K562 (cell line): ENCODE measurements around the gene ATG10. TPM values are rescaled to one million over a fixed set of nuclear protein-coding genes. Genes with fewer than 3 reads are reported as not detected.

Experiments used
- ATAC-seq: fragments of 200-7000 bp; cut with Tn5 transposase; 3 replicates; pipeline ENCODE4 v1.9.1; 2020; ENCODE audit warnings: moderate library complexity
- BruUV-seq: library from RNA; stranded (reverse); fragments of 400-500 nt; replicated peaks from 2 replicates; lab custom pipeline; 2021; lab: Mats Ljungman, UMichigan
- CTCF ChIA-PET: fragments of 300-600 bp; formaldehyde crosslinking; extraction: SDS; loops from one replicate; lab custom pipeline; 2021; ENCODE audit warnings: low intra/inter-chr PET ratio; lab: Yijun Ruan, JAX
- POLR2A ChIA-PET: fragments of 300-600, 350-650 bp; sonication (Branson Sonifier 250); formaldehyde crosslinking; extraction: SDS; loops from one replicate; lab custom pipeline; 2021; ENCODE audit warnings: antibody characterized with exemption, inconsistent platforms; lab: Yijun Ruan, JAX
- DNase-seq, 4 experiments: peaks; one replicate each; pipeline versions ENCODE4 v3.0.0 to v3.0.0-alpha.2; 2011 to 2018; ENCODE audit warnings: low spot score in 3 of 4, mixed read lengths in 3 of 4; ENCODE audit errors: extremely low read depth in 1 of 4
- FAIRE-seq: peaks from 2 replicates; lab custom pipeline; 2011; peaks lifted over from hg19 to GRCh38; lab: Jason Lieb, UNC
- H2AFZ ChIP-seq: 2 replicates; pipeline ENCODE4 v1.6.0; 2011; ENCODE audit warnings: low read depth, low read length, control low read depth, inconsistent platforms
- H3K27ac ChIP-seq: fragments of 200-600 bp; 3 replicates; pipeline ENCODE4 v1.8.0; 2011; ENCODE audit warnings: low read depth, mild to moderate bottlenecking, control low read depth, inconsistent platforms, low read length, moderate library complexity, mixed read lengths; ENCODE audit errors: extremely low read depth
- H3K27me3 ChIP-seq, 2 experiments: fragments of 300-600 bp in 1 of 2; 2 replicates in 1 of 2; 3 replicates in 1 of 2; pipeline versions ENCODE4 v1.6.0 to v1.8.0; 2011; ENCODE audit warnings: inconsistent platforms in 2 of 2, low read length in 2 of 2, mild to moderate bottlenecking in 1 of 2, mixed read lengths in 1 of 2, moderate library complexity in 1 of 2; ENCODE audit not compliant: control insufficient read depth in 2 of 2, insufficient read depth in 2 of 2
- H3K36me3 ChIP-seq: fragments of 300-600 bp; 3 replicates; pipeline ENCODE4 v1.8.0; 2011; ENCODE audit warnings: mild to moderate bottlenecking, low read length, inconsistent platforms; ENCODE audit not compliant: control insufficient read depth, insufficient read depth
- H3K4me1 ChIP-seq, 2 experiments: fragments of 200-600 bp in 1 of 2; replicated peaks in 1 of 2; 2 replicates in 1 of 2; 3 replicates in 1 of 2; pipeline versions ENCODE4 v1.5.1 to v1.8.0; 2011; ENCODE audit warnings: inconsistent platforms in 2 of 2, low read length in 2 of 2, mild to moderate bottlenecking in 1 of 2, mixed read lengths in 1 of 2, moderate library complexity in 1 of 2; ENCODE audit not compliant: control insufficient read depth in 2 of 2, insufficient read depth in 2 of 2
- H3K4me2 ChIP-seq: 2 replicates; pipeline ENCODE4 v1.6.1; 2011; ENCODE audit warnings: low read length, control low read depth, inconsistent platforms, mixed read lengths; ENCODE audit not compliant: insufficient read depth
- H3K4me3 ChIP-seq: fragments of 200-600 bp; sonication (generic), shearing (Covaris generic); 2 replicates; pipeline ENCODE4 v1.5.1; 2016; ENCODE audit warnings: control low read depth, inconsistent platforms
- H3K79me2 ChIP-seq: fragments of 200-600 bp; 3 replicates; pipeline ENCODE4 v1.8.0; 2011; ENCODE audit warnings: low read length, inconsistent platforms; ENCODE audit not compliant: control insufficient read depth, insufficient read depth
- H3K9ac ChIP-seq, 2 experiments: 2 replicates each; pipeline versions ENCODE4 v1.6.0 to v1.6.1; 2011; ENCODE audit warnings: low read depth in 2 of 2, low read length in 2 of 2, control low read depth in 1 of 2, inconsistent platforms in 1 of 2, mild to moderate bottlenecking in 1 of 2, mixed read lengths in 1 of 2; ENCODE audit not compliant: insufficient read depth in 1 of 2
- H3K9me1 ChIP-seq: one replicate; pipeline ENCODE4 v1.6.0; 2011; ENCODE audit warnings: inconsistent platforms, mild to moderate bottlenecking, low read length, moderate library complexity; ENCODE audit not compliant: control insufficient read depth, insufficient read depth
- H3K9me3 ChIP-seq: replicated peaks from 2 replicates; pipeline ENCODE4 v1.5.1; 2011; ENCODE audit warnings: low read depth, low read length, inconsistent platforms; ENCODE audit not compliant: control insufficient read depth, insufficient read depth
- H4K20me1 ChIP-seq: replicated peaks from 2 replicates; pipeline ENCODE4 v1.6.1; 2011; ENCODE audit warnings: low read length, inconsistent platforms, mixed read lengths; ENCODE audit not compliant: control insufficient read depth, insufficient read depth
- BMI1 ChIP-seq: fragments of 150-350 bp; IDR thresholded peaks from 2 replicates; pipeline ENCODE4 v1.6.1; 2014; ENCODE audit warnings: low read length
- MAFF ChIP-seq: IDR thresholded peaks from 2 replicates; pipeline ENCODE4 v1.6.1; 2012; ENCODE audit warnings: low read length, improper control_type of control experiment
- MTF1 ChIP-seq: fragments of 250-450 bp; sonication (Bioruptor Pico); IDR thresholded peaks from 2 replicates; pipeline ENCODE4 v1.9.0; 2021; ENCODE audit warnings: moderate library complexity, mild to moderate bottlenecking, inconsistent platforms, borderline replicate concordance
- NFE2 ChIP-seq: IDR thresholded peaks from 2 replicates; pipeline ENCODE4 v1.6.1; 2014; ENCODE audit warnings: antibody characterized with exemption, low read depth
- ZNF277 ChIP-seq: fragments of 250-450 bp; sonication (Bioruptor Pico); IDR thresholded peaks from 2 replicates; pipeline ENCODE4 v1.8.0; 2022; ENCODE audit warnings: inconsistent platforms, mild to moderate bottlenecking, moderate library complexity, borderline replicate concordance
- WGBS: fragments of 100-300 bp; shearing (Covaris generic); methylation state at CpG from one replicate; pipeline ENCODE4 v1.1.6; 2016; ENCODE audit warnings: low coverage, mixed read lengths; ENCODE audit not compliant: insufficient coverage; ENCODE audit errors: missing lambda C conversion rate; 5-methylcytosine and 5-hydroxymethylcytosine counted together
- in situ Hi-C: fragments of 300-500 bp; cut with MboI; formaldehyde crosslinking; loops from 4 replicates; pipeline ENCODE4 v1.15.0; 2018; ENCODE audit warnings: inconsistent platforms, mixed read lengths
- intact Hi-C: fragments of 100-400 bp; cut with micrococcal nuclease; formaldehyde crosslinking; loops from 2 replicates; pipeline ENCODE4 v1.14.2; 2022
- polyA plus RNA-seq, 8 experiments: library from polyadenylated mRNA; depleted of rRNA in 4 of 8; stranded (reverse) in 5 of 8; unstranded in 3 of 8; fragments of >200 nt; fragmentation: Nextera tagmentation in 2 of 8; fragmentation: Illumina TruSeq in 1 of 8; extraction: Ambion mirVana in 2 of 8; extraction: Trizol in 1 of 8; gene quantifications; 2 replicates each; pipeline versions ENCODE4 v1.2.1 to v1.2.3, GENCODE V29; 2011 to 2014; ENCODE audit warnings: inconsistent platforms in 1 of 8, missing spikeins in 1 of 8
- total RNA-seq, 7 experiments: library from RNA; depleted of rRNA in 6 of 7; stranded (reverse); fragments of >200 nt in 6 of 7; fragmentation: Illumina TruSeq in 2 of 7; extraction: Trizol in 2 of 7; gene quantifications; 2 replicates each; pipeline versions ENCODE4 v1.2.1 to v1.2.3, GENCODE V29; 2011 to 2021; ENCODE audit warnings: low replicate concordance in 1 of 7

Gene ATG10
- total and polyA plus RNA-seq, 9 of the 15 experiments (the other 6 are each of a cell fraction or from before 2014, with no cell fraction given): 7.0 to 18.8 (median 14.6) TPM

DNA sequence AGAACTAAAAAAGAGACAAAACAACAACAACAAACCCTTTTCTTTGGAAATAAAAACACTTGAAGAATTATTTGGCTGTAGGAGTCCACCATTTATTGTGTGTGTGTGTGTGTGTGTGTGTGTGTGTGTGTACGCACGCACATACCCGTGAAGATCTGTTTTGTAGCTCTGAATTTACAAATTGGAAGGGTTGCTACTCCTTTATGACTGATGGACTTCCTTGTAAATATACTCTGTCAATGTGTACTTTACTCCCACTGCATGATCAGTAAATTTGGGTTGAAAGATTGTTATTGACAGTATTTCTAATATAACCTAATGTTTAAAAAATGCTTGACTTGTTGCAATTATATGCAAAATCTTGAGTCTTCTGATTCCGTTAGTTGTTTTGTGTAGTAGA lies 148.1 kb downstream of the ATG10 start:
- CTCF ChIA-PET: no interaction called here
- no TSS peak for BruUV-seq
- H3K4me2 ChIP-seq: no peak overlapping the region
- H3K9me3 ChIP-seq: no peaks in the 10 kb centered on the region; the same call in 1 of the 2 replicates
- no peaks in the 10 kb centered on the region for H3K79me2 ChIP-seq
- ATAC-seq (no peak), FAIRE-seq (no peak), DNase-seq (no peak)
- intact Hi-C loops: no loop called here
- no peaks in the 10 kb centered on the region for H3K36me3 ChIP-seq
- no peak overlapping the region for H2AFZ ChIP-seq
- WGBS: 82% methylated on average over 4 of the region's 4 CpGs
- H3K9ac ChIP-seq: no peak overlapping the region
- no peak overlapping the region for H3K4me3 ChIP-seq
- POLR2A ChIA-PET: no interaction called here
- no peaks in the 10 kb centered on the region for H3K9me1 ChIP-seq
- no peak overlapping the region for H3K27ac ChIP-seq
- H3K27me3 ChIP-seq: no peaks in the 10 kb centered on the region
- no peak for TF ChIP-seq MTF1 (CRISPR knock-in tag)
- no peak for TF ChIP-seq BMI1
- TF ChIP-seq NFE2: no peak
- TF ChIP-seq ZNF277 (CRISPR knock-in tag): no peak
- TF ChIP-seq MAFF: no peak
- no peaks in the 10 kb centered on the region for H3K4me1 ChIP-seq
- in situ Hi-C loops: no loop called here
- no peaks in the 10 kb centered on the region for H4K20me1 ChIP-seq
